GM23338 (cell line): Measurements from ENCODE around the gene ATXN7. TPM values are rescaled to one million over a fixed set of nuclear protein-coding genes. Genes with fewer than 3 reads are reported as not detected.

ENCODE experiments used
- ATAC-seq: fragments of 200-7000 bp; cut with Tn5 transposase; 3 replicates; pipeline ENCODE4 v1.9.1; 2020
- DNase-seq: peaks from one replicate; pipeline ENCODE4 v3.0.0-alpha.2; 2015; ENCODE audit warnings: low spot score
- H2AFZ ChIP-seq: fragments of 200-600 bp; sonication (generic); 2 replicates; pipeline ENCODE4 v1.8.0; 2016; ENCODE audit warnings: antibody characterized with exemption, mild to moderate bottlenecking, moderate library complexity
- H3F3A ChIP-seq: fragments of 200-600 bp; sonication (generic); replicated peaks from 2 replicates; pipeline ENCODE4 v1.8.0; 2017; ENCODE audit warnings: antibody characterized with exemption, mixed run types, low read depth
- H3K27ac ChIP-seq: fragments of 200-600 bp; sonication (generic); 2 replicates; pipeline ENCODE4 v1.6.1; 2016; ENCODE audit warnings: low read depth
- H3K27me3 ChIP-seq: fragments of 200-600 bp; sonication (generic); 2 replicates; pipeline ENCODE4 v1.8.0; 2016; ENCODE audit warnings: mild to moderate bottlenecking, mixed run types, moderate library complexity; ENCODE audit not compliant: insufficient read depth
- H3K36me3 ChIP-seq: fragments of 200-600 bp; sonication (generic); 2 replicates; pipeline ENCODE4 v1.8.0; 2016; ENCODE audit warnings: mild to moderate bottlenecking; ENCODE audit not compliant: insufficient read depth
- H3K4me1 ChIP-seq: fragments of 200-600 bp; sonication (generic); 2 replicates; pipeline ENCODE4 v1.8.0; 2016; ENCODE audit warnings: mild to moderate bottlenecking, moderate library complexity; ENCODE audit not compliant: insufficient read depth
- H3K4me2 ChIP-seq: fragments of 200-600 bp; sonication (generic); 2 replicates; pipeline ENCODE4 v1.7.1; 2017; ENCODE audit warnings: mixed run types
- H3K4me3 ChIP-seq: fragments of 200-600 bp; sonication (generic); 2 replicates; pipeline ENCODE4 v1.6.1; 2016; ENCODE audit warnings: mixed run types
- H3K79me2 ChIP-seq: fragments of 200-600 bp; sonication (generic); replicated peaks from 2 replicates; pipeline ENCODE4 v1.8.0; 2017; ENCODE audit warnings: mild to moderate bottlenecking; ENCODE audit not compliant: insufficient read depth
- H3K9me2 ChIP-seq: fragments of 200-600 bp; sonication (generic); 2 replicates; pipeline ENCODE4 v1.8.0; 2017; ENCODE audit not compliant: insufficient read depth
- H4K20me1 ChIP-seq: fragments of 200-600 bp; sonication (generic); replicated peaks from 2 replicates; pipeline ENCODE4 v1.8.0; 2017; ENCODE audit warnings: mild to moderate bottlenecking; ENCODE audit not compliant: insufficient read depth
- H3K27ac Mint-ChIP-seq: 2 replicates; pipeline ENCODE4 v1.8.0; 2020; ENCODE audit warnings: inconsistent platforms, mild to moderate bottlenecking, moderate library complexity, mixed read lengths
- H3K27me3 Mint-ChIP-seq: 3 replicates; pipeline ENCODE4 v1.8.0; 2022; ENCODE audit warnings: low read depth, mild to moderate bottlenecking, moderate library complexity, mixed read lengths, inconsistent platforms; ENCODE audit not compliant: insufficient read depth, poor library complexity
- H3K36me3 Mint-ChIP-seq: 3 replicates; pipeline ENCODE4 v1.8.0; 2021; ENCODE audit warnings: low read depth, mild to moderate bottlenecking, inconsistent platforms, moderate library complexity, mixed read lengths
- H3K4me1 Mint-ChIP-seq: 3 replicates; pipeline ENCODE4 v1.8.0; 2020; ENCODE audit warnings: mild to moderate bottlenecking, inconsistent platforms, mixed read lengths
- H3K4me3 Mint-ChIP-seq: 3 replicates; pipeline ENCODE4 v1.8.0; 2021; ENCODE audit warnings: moderate library complexity, mild to moderate bottlenecking, inconsistent platforms, mixed read lengths
- H3K9me3 Mint-ChIP-seq: 3 replicates; pipeline ENCODE4 v1.8.0; 2020; ENCODE audit warnings: moderate library complexity, mild to moderate bottlenecking, inconsistent platforms, mixed read lengths
- CREB1 ChIP-seq: fragments of 250-450 bp; sonication (Bioruptor Pico); IDR thresholded peaks from 2 replicates; pipeline ENCODE4 v1.5.0; 2020; ENCODE audit warnings: low read depth, mild to moderate bottlenecking, moderate library complexity
- ETS1 ChIP-seq: IDR thresholded peaks from 2 replicates; pipeline ENCODE4 v1.6.1; 2016; ENCODE audit warnings: antibody characterized with exemption
- EZH2phosphoT487 ChIP-seq: fragments of 200-600 bp; sonication (generic); IDR thresholded peaks from one replicate; pipeline ENCODE4 v1.8.1; 2018; ENCODE audit warnings: antibody characterized with exemption; ENCODE audit not compliant: unreplicated experiment
- NANOG ChIP-seq: IDR thresholded peaks from 2 replicates; pipeline ENCODE4 v1.6.1; 2016; ENCODE audit warnings: antibody characterized with exemption, borderline replicate concordance
- STAT1 ChIP-seq: IDR thresholded peaks from one replicate; pipeline ENCODE4 v1.6.1; 2016; ENCODE audit warnings: antibody characterized with exemption; ENCODE audit not compliant: unreplicated experiment
- ZNF114 ChIP-seq: fragments of 250-450 bp; sonication (Bioruptor Pico); IDR thresholded peaks from 2 replicates; pipeline ENCODE4 v1.5.0; 2020; ENCODE audit warnings: mild to moderate bottlenecking, moderate library complexity
- polyA plus RNA-seq: library from polyadenylated mRNA; unstranded; fragments of >200 nt; fragmentation: Nextera tagmentation; extraction: Ambion mirVana; gene quantifications from 2 replicates; pipeline ENCODE4 v1.2.1, GENCODE V29; 2016
- total RNA-seq: library from RNA; depleted of rRNA; stranded (reverse); fragments of >200 nt; shearing (Covaris generic); gene quantifications from 2 replicates; pipeline ENCODE4 v1.2.3, GENCODE V29; 2014
- TF ChIP-seq, protein P1 (sequence below): fragments of 250-450 bp; sonication (Bioruptor Pico); IDR thresholded peaks from 2 replicates; pipeline ENCODE4 v1.5.0; 2020; ENCODE audit warnings: mild to moderate bottlenecking, moderate library complexity

ATXN7 gene
- total and polyA plus RNA-seq, 2 experiments from 2014 or later, result 4.0 to 17.2 TPM

- TF ChIP-seq EZH2phosphoT487, result no peak
These were observed 112.6 kb downstream of the ATXN7 start (continued) for GRCh38 chr3:63976161-63976871.

- Mint-ChIP-seq H3K36me3 (no peaks in the 10 kb centered on the region; the same call in 2 of the 3 replicates), H3K4me3 (no peak overlapping the region), H3K9me3 (no peaks in the 10 kb centered on the region), H3K27ac (no peak overlapping the region), H3K4me1 (peaks cover 28% of the 10 kb centered on the region), H3K27me3 (peaks cover 2% of the 10 kb centered on the region)
- no peak overlapping the region for H3K27ac ChIP-seq
- no peak for ATAC-seq
- no peak for TF ChIP-seq EZH2phosphoT487
- no peak for TF ChIP-seq CREB1 (CRISPR knock-in tag)
- TF ChIP-seq, protein P1, sequence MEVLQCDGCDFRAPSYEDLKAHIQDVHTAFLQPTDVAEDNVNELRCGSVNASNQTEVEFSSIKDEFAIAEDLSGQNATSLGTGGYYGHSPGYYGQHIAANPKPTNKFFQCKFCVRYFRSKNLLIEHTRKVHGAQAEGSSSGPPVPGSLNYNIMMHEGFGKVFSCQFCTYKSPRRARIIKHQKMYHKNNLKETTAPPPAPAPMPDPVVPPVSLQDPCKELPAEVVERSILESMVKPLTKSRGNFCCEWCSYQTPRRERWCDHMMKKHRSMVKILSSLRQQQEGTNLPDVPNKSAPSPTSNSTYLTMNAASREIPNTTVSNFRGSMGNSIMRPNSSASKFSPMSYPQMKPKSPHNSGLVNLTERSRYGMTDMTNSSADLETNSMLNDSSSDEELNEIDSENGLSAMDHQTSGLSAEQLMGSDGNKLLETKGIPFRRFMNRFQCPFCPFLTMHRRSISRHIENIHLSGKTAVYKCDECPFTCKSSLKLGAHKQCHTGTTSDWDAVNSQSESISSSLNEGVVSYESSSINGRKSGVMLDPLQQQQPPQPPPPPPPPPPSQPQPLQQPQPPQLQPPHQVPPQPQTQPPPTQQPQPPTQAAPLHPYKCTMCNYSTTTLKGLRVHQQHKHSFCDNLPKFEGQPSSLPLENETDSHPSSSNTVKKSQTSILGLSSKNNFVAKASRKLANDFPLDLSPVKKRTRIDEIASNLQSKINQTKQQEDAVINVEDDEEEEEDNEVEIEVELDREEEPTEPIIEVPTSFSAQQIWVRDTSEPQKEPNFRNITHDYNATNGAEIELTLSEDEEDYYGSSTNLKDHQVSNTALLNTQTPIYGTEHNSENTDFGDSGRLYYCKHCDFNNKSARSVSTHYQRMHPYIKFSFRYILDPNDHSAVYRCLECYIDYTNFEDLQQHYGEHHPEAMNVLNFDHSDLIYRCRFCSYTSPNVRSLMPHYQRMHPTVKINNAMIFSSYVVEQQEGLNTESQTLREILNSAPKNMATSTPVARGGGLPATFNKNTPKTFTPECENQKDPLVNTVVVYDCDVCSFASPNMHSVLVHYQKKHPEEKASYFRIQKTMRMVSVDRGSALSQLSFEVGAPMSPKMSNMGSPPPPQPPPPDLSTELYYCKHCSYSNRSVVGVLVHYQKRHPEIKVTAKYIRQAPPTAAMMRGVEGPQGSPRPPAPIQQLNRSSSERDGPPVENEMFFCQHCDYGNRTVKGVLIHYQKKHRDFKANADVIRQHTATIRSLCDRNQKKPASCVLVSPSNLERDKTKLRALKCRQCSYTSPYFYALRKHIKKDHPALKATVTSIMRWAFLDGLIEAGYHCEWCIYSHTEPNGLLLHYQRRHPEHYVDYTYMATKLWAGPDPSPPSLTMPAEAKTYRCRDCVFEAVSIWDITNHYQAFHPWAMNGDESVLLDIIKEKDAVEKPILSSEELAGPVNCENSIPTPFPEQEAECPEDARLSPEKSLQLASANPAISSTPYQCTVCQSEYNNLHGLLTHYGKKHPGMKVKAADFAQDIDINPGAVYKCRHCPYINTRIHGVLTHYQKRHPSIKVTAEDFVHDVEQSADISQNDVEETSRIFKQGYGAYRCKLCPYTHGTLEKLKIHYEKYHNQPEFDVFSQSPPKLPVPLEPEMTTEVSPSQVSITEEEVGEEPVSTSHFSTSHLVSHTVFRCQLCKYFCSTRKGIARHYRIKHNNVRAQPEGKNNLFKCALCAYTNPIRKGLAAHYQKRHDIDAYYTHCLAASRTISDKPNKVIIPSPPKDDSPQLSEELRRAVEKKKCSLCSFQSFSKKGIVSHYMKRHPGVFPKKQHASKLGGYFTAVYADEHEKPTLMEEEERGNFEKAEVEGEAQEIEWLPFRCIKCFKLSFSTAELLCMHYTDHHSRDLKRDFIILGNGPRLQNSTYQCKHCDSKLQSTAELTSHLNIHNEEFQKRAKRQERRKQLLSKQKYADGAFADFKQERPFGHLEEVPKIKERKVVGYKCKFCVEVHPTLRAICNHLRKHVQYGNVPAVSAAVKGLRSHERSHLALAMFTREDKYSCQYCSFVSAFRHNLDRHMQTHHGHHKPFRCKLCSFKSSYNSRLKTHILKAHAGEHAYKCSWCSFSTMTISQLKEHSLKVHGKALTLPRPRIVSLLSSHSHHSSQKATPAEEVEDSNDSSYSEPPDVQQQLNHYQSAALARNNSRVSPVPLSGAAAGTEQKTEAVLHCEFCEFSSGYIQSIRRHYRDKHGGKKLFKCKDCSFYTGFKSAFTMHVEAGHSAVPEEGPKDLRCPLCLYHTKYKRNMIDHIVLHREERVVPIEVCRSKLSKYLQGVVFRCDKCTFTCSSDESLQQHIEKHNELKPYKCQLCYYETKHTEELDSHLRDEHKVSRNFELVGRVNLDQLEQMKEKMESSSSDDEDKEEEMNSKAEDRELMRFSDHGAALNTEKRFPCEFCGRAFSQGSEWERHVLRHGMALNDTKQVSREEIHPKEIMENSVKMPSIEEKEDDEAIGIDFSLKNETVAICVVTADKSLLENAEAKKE (CRISPR knock-in tag), result no peak
- no peak for TF ChIP-seq ETS1
- TF ChIP-seq ZNF114 (CRISPR knock-in tag), result no peak
- no peak for TF ChIP-seq STAT1
- no peak for TF ChIP-seq NANOG
- H3K79me2 ChIP-seq, result peaks cover 27% of the 10 kb centered on the region
- H3K27me3 ChIP-seq, result no peaks in the 10 kb centered on the region
- no peak overlapping the region for H3K4me2 ChIP-seq
- H3K36me3 ChIP-seq, result no peaks in the 10 kb centered on the region
- no peak overlapping the region for H3K4me3 ChIP-seq
- H3K9me2 ChIP-seq, result no peaks in the 10 kb centered on the region
- DNase-seq, result no peak
- no peaks in the 10 kb centered on the region for H3F3A ChIP-seq
- H4K20me1 ChIP-seq, result no peaks in the 10 kb centered on the region
- peaks cover 18% of the 10 kb centered on the region for H3K4me1 ChIP-seq
- H2AFZ ChIP-seq, result no peak overlapping the region
These were observed 113.2 kb downstream of the ATXN7 start for GRCh38 chr3:63976872-63977200.
